Naive thymus-derived CD4-positive, alpha-beta T cell (primary cell): Measurements from ENCODE around the gene TRIM31. TPM values are rescaled to one million over a fixed set of nuclear protein-coding genes. Genes with fewer than 3 reads are reported as not detected.

Source experiments
- ATAC-seq: fragments of 150-1000 bp; cut with Tn5 transposase; 2 replicates; pipeline ENCODE4 v1.10.0; 2021; ENCODE audit warnings: mild to moderate bottlenecking, moderate library complexity
- CTCF ChIA-PET: fragments of 350-600 bp; sonication (Branson Sonifier 250); formaldehyde crosslinking; loops from one replicate; lab custom pipeline; 2021; ENCODE audit warnings: antibody characterized with exemption; lab: Charles Lee
- POLR2A ChIA-PET: fragments of 350-600 bp; sonication (Branson Sonifier 250); formaldehyde crosslinking; loops from one replicate; lab custom pipeline; 2021; ENCODE audit warnings: antibody characterized with exemption, inconsistent platforms; lab: Charles Lee
- DNase-seq, 9 donors: peaks; one replicate each; pipeline versions ENCODE4 v3.0.0 to v3.0.0-alpha.2; 2020 to 2022; ENCODE audit warnings: mixed read lengths in 1 of 9
- H3K27ac ChIP-seq: one replicate; pipeline ENCODE4 v1.7.0; 2013; ENCODE audit warnings: mild to moderate bottlenecking, low read depth, low read length, moderate library complexity
- H3K27me3 ChIP-seq, 2 donors: one replicate each; pipeline ENCODE4 v1.7.0; 2013; ENCODE audit warnings: low read length in 2 of 2, mild to moderate bottlenecking in 2 of 2, moderate library complexity in 2 of 2; ENCODE audit not compliant: control insufficient read depth in 2 of 2, insufficient read depth in 2 of 2
- H3K36me3 ChIP-seq, 3 experiments: 1 replicate in 2 of 3; 2 replicates in 1 of 3; pipeline ENCODE4 v1.7.0; 2013; ENCODE audit warnings: low read length in 3 of 3, mild to moderate bottlenecking in 3 of 3, moderate library complexity in 1 of 3; ENCODE audit not compliant: insufficient read depth in 3 of 3, control insufficient read depth in 2 of 3
- H3K4me1 ChIP-seq, 2 donors: one replicate each; pipeline ENCODE4 v1.7.0; 2013; ENCODE audit warnings: low read length in 2 of 2, mild to moderate bottlenecking in 2 of 2, moderate library complexity in 1 of 2; ENCODE audit not compliant: control insufficient read depth in 2 of 2, insufficient read depth in 2 of 2
- H3K4me3 ChIP-seq: 2 replicates; pipeline ENCODE4 v1.7.0; 2013; ENCODE audit warnings: mild to moderate bottlenecking, low read length
- H3K9me3 ChIP-seq, 3 experiments: 1 replicate in 2 of 3; 2 replicates in 1 of 3; pipeline ENCODE4 v1.7.0; 2013; ENCODE audit warnings: low read length in 3 of 3; ENCODE audit not compliant: control insufficient read depth in 2 of 3
- H3K27ac Mint-ChIP-seq, 9 donors: one replicate each; pipeline ENCODE4 v1.8.0; 2020 to 2022; ENCODE audit warnings: mixed read lengths in 9 of 9, mild to moderate bottlenecking in 8 of 9, moderate library complexity in 5 of 9, inconsistent platforms in 2 of 9
- H3K27me3 Mint-ChIP-seq, 5 donors: one replicate each; pipeline ENCODE4 v1.8.0; 2021 to 2022; ENCODE audit warnings: mixed read lengths in 5 of 5, mild to moderate bottlenecking in 1 of 5
- H3K36me3 Mint-ChIP-seq, 5 donors: one replicate each; pipeline ENCODE4 v1.8.0; 2020 to 2022; ENCODE audit warnings: mixed read lengths in 5 of 5, mild to moderate bottlenecking in 3 of 5, inconsistent platforms in 1 of 5
- H3K4me1 Mint-ChIP-seq, 7 donors: one replicate each; pipeline ENCODE4 v1.8.0; 2020 to 2022; ENCODE audit warnings: mixed read lengths in 7 of 7, mild to moderate bottlenecking in 3 of 7, inconsistent platforms in 1 of 7
- H3K4me3 Mint-ChIP-seq, 10 donors: one replicate each; pipeline ENCODE4 v1.8.0; 2020 to 2022; ENCODE audit warnings: mild to moderate bottlenecking in 10 of 10, mixed read lengths in 10 of 10, moderate library complexity in 6 of 10, inconsistent platforms in 2 of 10
- H3K9me3 Mint-ChIP-seq, 11 donors: one replicate each; pipeline ENCODE4 v1.8.0; 2020 to 2022; ENCODE audit warnings: mixed read lengths in 11 of 11, mild to moderate bottlenecking in 4 of 11, inconsistent platforms in 1 of 11, moderate library complexity in 1 of 11
- intact Hi-C, 2 donors: fragments of 100-400 bp; cut with micrococcal nuclease; formaldehyde crosslinking; loops; one replicate each; pipeline ENCODE4 v1.15.1; 2023
- polyA plus RNA-seq, 2 donors: library from polyadenylated mRNA; unstranded; fragments of 300-500 nt; fragmentation: Illumina TruSeq; gene quantifications; one replicate each; pipeline ENCODE4 v1.2.3, GENCODE V29; 2021
- total RNA-seq, 6 experiments: library from RNA in 5 of 6; stranded (reverse) in 5 of 6; gene quantifications; 1 replicate in 5 of 6; 2 replicates in 1 of 6; pipeline ENCODE4 v1.2.3 and lab custom pipeline; 2021 to 2026

TRIM31 gene
- total and polyA plus RNA-seq, 7 experiments from 2014 or later: 0.32 to 0.59 (median 0.32) TPM; not detected in 4

DNA sequence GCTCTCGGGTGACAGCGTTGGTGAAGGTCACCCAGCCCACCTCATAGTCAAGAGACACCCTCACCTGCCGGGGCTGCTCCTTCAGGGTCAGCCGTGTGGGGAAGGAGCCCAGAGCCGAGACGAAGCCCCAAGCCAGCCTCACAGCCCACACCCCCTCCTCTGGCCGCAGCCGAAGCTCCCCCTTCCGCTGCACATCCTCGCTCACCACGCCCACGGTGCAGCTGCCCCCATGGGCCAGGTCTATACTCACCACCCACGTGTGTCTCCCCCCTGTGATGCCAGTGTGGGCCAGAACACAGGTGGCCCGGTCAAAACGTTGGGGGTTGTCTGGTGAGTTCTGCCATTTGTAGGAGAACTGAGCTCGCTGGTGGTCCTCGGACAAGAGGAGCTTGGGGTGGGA, 41.2 kb upstream of the TRIM31 start:
- no peak for ATAC-seq
- no peak overlapping the region for H3K4me3 ChIP-seq
- no peak overlapping the region for H3K27ac ChIP-seq
- no peaks in the 10 kb centered on the region for H3K4me1 ChIP-seq
- intact Hi-C loops: no loop called here
- Mint-ChIP-seq H3K4me1 (peaks cover 0 to 24% (median 4%) of the 10 kb centered on the region in 7 donors), H3K4me3 (no peak overlapping the region), H3K27ac (no peak overlapping the region), H3K9me3 (no peaks in the 10 kb centered on the region), H3K36me3 (no peaks in the 10 kb centered on the region), H3K27me3 (peaks cover 10 to 46% (median 16%) of the 10 kb centered on the region in 5 donors)
- H3K9me3 ChIP-seq: no peaks in the 10 kb centered on the region
- no peaks in the 10 kb centered on the region for H3K27me3 ChIP-seq
- CTCF ChIA-PET: no interaction called here
- DNase-seq: no peak
- no peaks in the 10 kb centered on the region for H3K36me3 ChIP-seq
- POLR2A ChIA-PET: no interaction called here

DNA sequence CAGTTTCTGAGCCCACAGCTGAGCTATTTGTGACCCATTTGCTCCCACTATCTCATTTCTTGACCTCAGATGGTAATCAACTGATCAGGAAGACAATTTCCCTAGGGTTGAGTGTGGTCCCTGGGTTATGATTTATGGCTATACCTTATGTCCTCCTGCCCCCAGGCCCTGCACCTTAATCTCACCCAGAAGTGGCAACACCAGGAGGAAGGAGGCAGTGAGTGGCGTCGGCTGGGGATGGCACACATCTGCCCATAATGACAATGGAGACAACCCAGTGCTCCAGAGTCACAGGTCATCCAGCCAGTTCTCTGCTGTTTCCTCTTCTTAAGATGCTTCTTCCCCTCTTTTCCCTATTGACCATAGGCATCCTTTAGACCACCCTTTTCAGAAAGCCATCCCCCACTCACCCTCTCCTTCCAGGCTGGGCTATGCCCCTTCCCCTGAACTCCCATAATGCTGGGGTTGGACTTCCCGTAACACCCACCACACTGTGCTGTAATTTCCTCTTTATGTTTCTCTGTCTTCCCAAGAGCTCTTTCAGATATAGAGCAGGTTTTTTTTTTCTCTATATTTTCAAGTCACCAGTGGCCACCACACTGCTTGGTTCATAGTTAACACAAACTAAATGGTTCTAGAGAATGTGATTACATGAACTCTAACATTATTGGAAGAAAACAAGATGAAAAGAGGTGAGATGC, 40.2 kb upstream of the TRIM31 start:
- ChIA-PET CTCF (no interaction called here), POLR2A (no interaction called here)
- peaks cover 0 to 14% (median 4%) of the 10 kb centered on the region in 7 donors for H3K4me1 Mint-ChIP-seq

DNA sequence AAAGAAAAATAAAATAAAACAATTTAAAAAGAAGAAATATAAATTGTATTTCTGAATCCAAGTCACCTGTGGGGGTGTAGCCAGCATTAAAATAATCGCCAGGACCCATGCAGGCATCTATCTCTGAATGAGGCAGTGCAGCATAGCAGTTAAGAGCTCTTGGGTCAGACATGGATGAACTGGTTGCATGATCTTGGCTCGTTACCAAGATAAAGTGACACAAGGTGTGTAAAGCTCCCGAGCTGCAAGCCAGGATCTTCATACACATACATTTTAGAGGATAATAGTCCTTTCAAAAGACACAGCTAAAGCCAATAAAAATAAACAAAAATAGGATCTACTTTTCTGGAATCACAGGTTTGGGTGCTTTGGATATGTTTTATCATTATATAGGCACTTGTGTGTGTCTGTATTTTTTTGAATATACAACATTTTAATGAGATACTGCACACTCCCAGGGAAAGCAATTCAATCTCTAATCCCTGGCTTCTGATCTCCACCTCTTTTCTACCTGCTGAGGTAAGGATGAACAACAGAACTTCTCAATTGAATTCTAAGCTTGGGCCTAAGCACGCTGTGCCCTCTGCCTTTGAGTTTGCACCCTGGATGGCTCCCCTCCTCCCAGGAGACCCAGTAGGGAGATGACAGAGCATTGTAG, 39.3 kb upstream of the TRIM31 start:
- no peak for ATAC-seq
- peaks cover 10 to 47% (median 24%) of the 10 kb centered on the region in 5 donors for H3K27me3 Mint-ChIP-seq

More for the DNA sequence above, 40.2 kb upstream of the TRIM31 start:
- no peaks in the 10 kb centered on the region for H3K36me3 Mint-ChIP-seq
- Histone ChIP-seq H3K27me3 (no peaks in the 10 kb centered on the region), H3K9me3 (no peaks in the 10 kb centered on the region), H3K4me1 (no peaks in the 10 kb centered on the region), H3K36me3 (no peaks in the 10 kb centered on the region), H3K4me3 (no peak overlapping the region), H3K27ac (no peak overlapping the region)
- H3K27ac Mint-ChIP-seq: no peak overlapping the region
- H3K27me3 Mint-ChIP-seq: peaks cover 10 to 44% (median 16%) of the 10 kb centered on the region in 5 donors
- intact Hi-C loops: no loop called here
- ATAC-seq (no peak), DNase-seq (no peak)
- no peaks in the 10 kb centered on the region for H3K9me3 Mint-ChIP-seq
- H3K4me3 Mint-ChIP-seq: no peak overlapping the region

DNA sequence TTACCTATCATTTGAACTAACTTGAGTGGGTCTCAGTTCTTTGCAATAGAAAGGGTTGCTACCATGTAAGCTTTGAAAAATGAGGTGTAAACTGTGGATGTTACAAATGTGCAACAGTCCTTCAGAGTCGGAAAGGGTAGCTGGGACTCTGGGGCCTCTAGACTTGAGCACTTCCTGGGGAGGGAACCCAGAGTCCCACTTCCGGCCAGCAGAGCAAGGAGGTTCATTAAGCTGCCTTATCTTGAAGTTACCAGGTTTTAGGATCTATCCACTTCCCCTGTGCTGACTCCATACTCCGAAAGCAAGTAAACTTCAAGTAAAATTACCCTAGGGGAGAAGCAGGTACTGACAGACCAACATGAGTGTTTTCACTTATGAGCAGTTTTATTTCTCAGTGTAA, 38.7 kb upstream of the TRIM31 start:
- H3K9me3 Mint-ChIP-seq: no peaks in the 10 kb centered on the region
- CTCF ChIA-PET: no interaction called here
- H3K36me3 Mint-ChIP-seq: no peaks in the 10 kb centered on the region
- no peaks in the 10 kb centered on the region for H3K27me3 ChIP-seq
- H3K4me1 ChIP-seq: no peaks in the 10 kb centered on the region
- no peak overlapping the region for H3K27ac Mint-ChIP-seq
- peaks cover 10 to 51% (median 26%) of the 10 kb centered on the region in 5 donors for H3K27me3 Mint-ChIP-seq
- H3K27ac ChIP-seq: no peak overlapping the region
- POLR2A ChIA-PET: no interaction called here
- no peaks in the 10 kb centered on the region for H3K9me3 ChIP-seq
- intact Hi-C loops: no loop called here
- H3K36me3 ChIP-seq: no peaks in the 10 kb centered on the region
- H3K4me1 Mint-ChIP-seq: peaks cover 0 to 16% (median 4%) of the 10 kb centered on the region in 7 donors
- H3K4me3 ChIP-seq: no peak overlapping the region
- no peak for ATAC-seq
- no peak for DNase-seq
- H3K4me3 Mint-ChIP-seq: no peak overlapping the region

More for the DNA sequence above, 39.3 kb upstream of the TRIM31 start:
- Histone ChIP-seq H3K9me3 (no peaks in the 10 kb centered on the region), H3K4me3 (no peak overlapping the region), H3K4me1 (no peaks in the 10 kb centered on the region), H3K36me3 (no peaks in the 10 kb centered on the region), H3K27ac (no peak overlapping the region), H3K27me3 (no peaks in the 10 kb centered on the region)
- CTCF ChIA-PET: no interaction called here
- Mint-ChIP-seq H3K4me3 (no peak overlapping the region), H3K9me3 (no peaks in the 10 kb centered on the region), H3K4me1 (peaks cover 0 to 15% (median 4%) of the 10 kb centered on the region in 7 donors), H3K27ac (no peak overlapping the region), H3K36me3 (no peaks in the 10 kb centered on the region)
- POLR2A ChIA-PET: no interaction called here
- intact Hi-C loops: no loop called here
- DNase-seq: no peak

DNA sequence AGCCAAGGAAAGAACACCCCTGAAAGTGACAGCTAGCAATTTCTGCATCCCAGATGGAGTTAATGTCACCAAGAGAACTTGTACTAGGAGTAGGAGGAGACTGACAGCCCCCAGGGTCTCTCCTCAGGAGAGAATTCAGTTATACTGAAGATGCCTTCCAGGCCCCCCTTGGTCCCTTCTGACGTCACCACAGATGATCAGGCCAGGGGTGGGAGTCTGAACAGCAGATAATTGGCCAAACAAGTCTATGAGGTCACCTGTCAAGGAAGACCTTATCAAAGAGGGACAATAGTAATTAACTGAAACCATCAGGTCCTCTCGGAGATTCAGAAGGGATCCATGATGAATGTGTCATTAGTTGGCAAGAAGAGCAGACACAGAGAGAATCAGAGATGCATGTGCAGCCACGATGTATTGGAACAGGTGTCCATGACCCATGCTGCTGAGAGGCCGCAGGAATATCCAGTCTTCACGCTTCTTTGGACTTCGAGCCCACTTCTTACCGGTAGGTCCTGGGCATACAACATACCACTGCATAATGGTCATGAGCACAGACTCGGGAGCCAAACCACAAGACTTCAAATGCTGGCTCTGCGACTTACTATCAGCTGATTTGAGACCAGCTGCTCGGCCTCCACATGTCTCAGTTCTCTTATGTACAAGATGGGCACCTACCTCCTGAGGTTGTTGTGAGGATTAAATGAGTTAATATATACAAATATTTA, 37.9 kb upstream of the TRIM31 start:
- H3K4me3 Mint-ChIP-seq: no peak overlapping the region
- H3K9me3 ChIP-seq: no peaks in the 10 kb centered on the region
- peaks cover 10 to 47% (median 26%) of the 10 kb centered on the region in 5 donors for H3K27me3 Mint-ChIP-seq
- no peaks in the 10 kb centered on the region for H3K9me3 Mint-ChIP-seq
- peaks cover 0 to 12% (median 4%) of the 10 kb centered on the region in 7 donors for H3K4me1 Mint-ChIP-seq
- no peaks in the 10 kb centered on the region for H3K36me3 ChIP-seq
- no peaks in the 10 kb centered on the region for H3K36me3 Mint-ChIP-seq
- POLR2A ChIA-PET: no interaction called here
- no peak overlapping the region for H3K27ac Mint-ChIP-seq
- CTCF ChIA-PET: no interaction called here
- no peaks in the 10 kb centered on the region for H3K4me1 ChIP-seq
- DNase-seq (no peak), ATAC-seq (no peak)
- H3K27me3 ChIP-seq: no peaks in the 10 kb centered on the region
- no peak overlapping the region for H3K4me3 ChIP-seq
- intact Hi-C loops: no loop called here
- no peak overlapping the region for H3K27ac ChIP-seq

DNA sequence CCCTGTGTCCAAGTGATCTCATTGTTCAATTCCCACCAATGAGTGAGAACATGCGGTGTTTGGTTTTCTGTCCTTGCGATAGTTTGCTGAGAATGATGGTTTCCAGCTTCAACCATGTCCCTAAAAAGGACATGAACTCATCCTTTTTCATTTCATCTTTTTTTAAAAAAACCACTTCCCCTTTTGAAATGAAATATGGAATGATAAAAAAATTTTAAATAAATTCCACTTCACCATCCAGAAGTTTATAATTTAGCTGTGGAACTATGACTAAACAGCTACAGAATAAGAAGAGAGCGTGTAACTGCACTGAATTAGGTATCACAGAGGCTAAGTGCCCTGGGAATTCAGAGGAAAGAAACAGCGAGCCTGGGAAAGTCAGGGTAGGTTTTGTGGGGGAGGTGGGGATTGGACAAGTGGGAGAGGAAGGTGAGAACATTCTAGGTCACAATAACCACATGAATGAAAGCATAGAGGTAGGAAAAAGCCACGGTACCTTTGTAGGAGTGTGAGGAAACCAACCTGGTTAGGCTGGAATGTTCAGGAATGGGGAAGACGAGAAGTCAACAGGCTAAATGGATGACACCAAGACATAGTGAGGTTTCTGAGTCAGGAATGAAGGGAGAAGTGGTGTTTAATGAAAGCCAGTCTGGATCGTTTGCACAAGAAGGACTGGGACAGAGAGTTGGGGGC, 37.1 kb upstream of the TRIM31 start:
- Mint-ChIP-seq H3K27me3 (peaks cover 7 to 39% (median 23%) of the 10 kb centered on the region in 5 donors), H3K36me3 (no peaks in the 10 kb centered on the region), H3K9me3 (no peaks in the 10 kb centered on the region), H3K27ac (no peak overlapping the region), H3K4me1 (peaks cover 0 to 12% (median 4%) of the 10 kb centered on the region in 7 donors), H3K4me3 (no peak overlapping the region)
- POLR2A ChIA-PET: no interaction called here
- DNase-seq (no peak), ATAC-seq (no peak)
- CTCF ChIA-PET: no interaction called here
- Histone ChIP-seq H3K27ac (no peak overlapping the region), H3K27me3 (no peaks in the 10 kb centered on the region), H3K36me3 (no peaks in the 10 kb centered on the region), H3K9me3 (no peaks in the 10 kb centered on the region), H3K4me1 (no peaks in the 10 kb centered on the region), H3K4me3 (no peak overlapping the region)
- intact Hi-C loops: no loop called here
